Endodermal cell (in vitro differentiated cells): ENCODE data around the gene YKT6. TPM values are rescaled to one million over a fixed set of nuclear protein-coding genes. Genes with fewer than 3 reads are reported as not detected.

Experiments used
- DNase-seq: peaks from one replicate; pipeline ENCODE4 v3.0.0-alpha.2; 2017
- H3K27ac ChIP-seq: 2 replicates; pipeline ENCODE4 v1.5.1; 2013; ENCODE audit warnings: mild to moderate bottlenecking, low read depth, low read length, moderate library complexity
- H3K27me3 ChIP-seq: 2 replicates; pipeline ENCODE4 v1.6.1; 2013; ENCODE audit warnings: mild to moderate bottlenecking, low read length, moderate library complexity; ENCODE audit not compliant: insufficient read depth, control insufficient read depth, poor library complexity, severe bottlenecking
- H3K36me3 ChIP-seq: 2 replicates; pipeline ENCODE4 v1.7.0; 2013; ENCODE audit warnings: mild to moderate bottlenecking, low read length, moderate library complexity; ENCODE audit not compliant: control insufficient read depth, insufficient read depth
- H3K4me1 ChIP-seq: one replicate; pipeline ENCODE4 v1.7.0; 2013; ENCODE audit warnings: low read length; ENCODE audit not compliant: control insufficient read depth, insufficient read depth
- H3K4me3 ChIP-seq: 2 replicates; pipeline ENCODE4 v1.5.1; 2013; ENCODE audit warnings: mild to moderate bottlenecking, low read length, moderate library complexity
- H3K9ac ChIP-seq: 2 replicates; pipeline ENCODE4 v1.6.1; 2013; ENCODE audit warnings: mild to moderate bottlenecking, low read length, moderate library complexity; ENCODE audit not compliant: poor library complexity, severe bottlenecking; ENCODE audit errors: extremely low read depth
- H3K9me3 ChIP-seq: 2 replicates; pipeline ENCODE4 v1.6.1; 2013; ENCODE audit warnings: mild to moderate bottlenecking, low read length, moderate library complexity; ENCODE audit not compliant: control insufficient read depth
- H3K27ac Mint-ChIP-seq: 2 replicates; pipeline ENCODE4 v1.8.0; 2020; ENCODE audit warnings: mixed read lengths
- H3K27me3 Mint-ChIP-seq: 2 replicates; pipeline ENCODE4 v1.8.0; 2021; ENCODE audit warnings: mild to moderate bottlenecking, mixed read lengths; ENCODE audit not compliant: insufficient read depth
- H3K36me3 Mint-ChIP-seq: 2 replicates; pipeline ENCODE4 v1.8.0; 2020; ENCODE audit warnings: low read depth, mixed read lengths
- H3K4me1 Mint-ChIP-seq: 2 replicates; pipeline ENCODE4 v1.8.0; 2020; ENCODE audit warnings: mixed read lengths
- H3K4me3 Mint-ChIP-seq: 2 replicates; pipeline ENCODE4 v1.8.0; 2020; ENCODE audit warnings: mild to moderate bottlenecking, moderate library complexity, mixed read lengths
- H3K9me3 Mint-ChIP-seq: 2 replicates; pipeline ENCODE4 v1.8.0; 2020; ENCODE audit warnings: mild to moderate bottlenecking, mixed read lengths
- CTCF ChIP-seq: fragments of 200-600 bp; sonication (generic); conservative IDR thresholded peaks from 2 replicates; pipeline ENCODE4 v1.5.0; 2021; ENCODE audit warnings: antibody characterized with exemption, mild to moderate bottlenecking
- WGBS, 2 experiments: methylation state at CpG; one replicate each; pipeline versions ENCODE4 v1.1.5 to v1.1.7; 2013; ENCODE audit warnings: missing lambda C conversion rate in 2 of 2, mixed read lengths in 1 of 2; ENCODE audit not compliant: insufficient coverage in 1 of 2, insufficient read length in 1 of 2; 5-methylcytosine and 5-hydroxymethylcytosine counted together
- total RNA-seq, 2 donors: library from RNA; stranded (reverse); fragmentation: NEBNext Ultra II Directional in 1 of 2; extraction: Animal tissue kit (Norgen Biotek cat#: 25700) in 1 of 2; gene quantifications; 2 replicates in 1 of 2; 3 replicates in 1 of 2; pipeline ENCODE4 v1.2.1, GENCODE V29; 2021

The YKT6 gene
- total RNA-seq, 2 donors from 2014 or later: 96.2 to 101 TPM

GRCh38 chr7:44223362-44224079 is 22.7 kb downstream of the YKT6 start:
- Mint-ChIP-seq H3K27ac (no peak overlapping the region), H3K4me3 (no peak overlapping the region), H3K9me3 (no peaks in the 10 kb centered on the region), H3K27me3 (peaks cover 2% of the 10 kb centered on the region), H3K36me3 (no peaks in the 10 kb centered on the region), H3K4me1 (peaks cover 4% of the 10 kb centered on the region)
- Histone ChIP-seq H3K4me3 (no peak overlapping the region), H3K4me1 (no peaks in the 10 kb centered on the region), H3K27ac (no peak overlapping the region), H3K27me3 (no peaks in the 10 kb centered on the region), H3K9ac (no peak overlapping the region), H3K36me3 (no peaks in the 10 kb centered on the region), H3K9me3 (no peaks in the 10 kb centered on the region)
- 61 to 73% methylated on average over 4 to 5 of the region's 5 CpGs for WGBS, 2 experiments
- DNase-seq: peak; percentile 70
- no peak for TF ChIP-seq CTCF

GRCh38 chr7:44224080-44224973 is 23.5 kb downstream of the YKT6 start:
- peaks cover 4% of the 10 kb centered on the region for H3K4me1 Mint-ChIP-seq
- no peaks in the 10 kb centered on the region for H3K27me3 ChIP-seq
- H3K36me3 Mint-ChIP-seq: no peaks in the 10 kb centered on the region
- H3K9me3 Mint-ChIP-seq: no peaks in the 10 kb centered on the region
- no peaks in the 10 kb centered on the region for H3K36me3 ChIP-seq
- H3K27ac Mint-ChIP-seq: no peak overlapping the region
- 82 to 83% methylated on average over 10 to 18 of the region's 18 CpGs for WGBS, 2 experiments
- no peak overlapping the region for H3K9ac ChIP-seq
- no peak for TF ChIP-seq CTCF
- peaks cover 2% of the 10 kb centered on the region for H3K27me3 Mint-ChIP-seq
- H3K9me3 ChIP-seq: no peaks in the 10 kb centered on the region
- no peak overlapping the region for H3K4me3 Mint-ChIP-seq
- no peaks in the 10 kb centered on the region for H3K4me1 ChIP-seq
- no peak overlapping the region for H3K4me3 ChIP-seq
- DNase-seq: no peak
- no peak overlapping the region for H3K27ac ChIP-seq

- H3K9me3 ChIP-seq: no peaks in the 10 kb centered on the region
- no peak for DNase-seq
- Mint-ChIP-seq H3K4me3 (no peak overlapping the region), H3K9me3 (no peaks in the 10 kb centered on the region), H3K36me3 (no peaks in the 10 kb centered on the region), H3K27ac (no peak overlapping the region), H3K27me3 (peaks cover 2% of the 10 kb centered on the region), H3K4me1 (peaks cover 4% of the 10 kb centered on the region)
- 80 to 87% methylated on average over 2 to 10 of the region's 10 CpGs for WGBS, 2 experiments
- H3K36me3 ChIP-seq: no peaks in the 10 kb centered on the region
- TF ChIP-seq CTCF: no peak
- H3K9ac ChIP-seq: no peak overlapping the region
- H3K27me3 ChIP-seq: no peaks in the 10 kb centered on the region
- no peak overlapping the region for H3K27ac ChIP-seq
- H3K4me1 ChIP-seq: no peaks in the 10 kb centered on the region
- no peak overlapping the region for H3K4me3 ChIP-seq
Measured at GRCh38 chr7:44224974-44225565, 24.3 kb downstream of the YKT6 start.
